ENCODE data around the gene MGAT4A. TPM values are rescaled to one million over a fixed set of nuclear protein-coding genes. Genes with fewer than 3 reads are reported as not detected.

The MGAT4A gene
- 10 to 100 TPM; 12.6 to 50.0 (median 16.1) TPM for total RNA-seq

DNA sequence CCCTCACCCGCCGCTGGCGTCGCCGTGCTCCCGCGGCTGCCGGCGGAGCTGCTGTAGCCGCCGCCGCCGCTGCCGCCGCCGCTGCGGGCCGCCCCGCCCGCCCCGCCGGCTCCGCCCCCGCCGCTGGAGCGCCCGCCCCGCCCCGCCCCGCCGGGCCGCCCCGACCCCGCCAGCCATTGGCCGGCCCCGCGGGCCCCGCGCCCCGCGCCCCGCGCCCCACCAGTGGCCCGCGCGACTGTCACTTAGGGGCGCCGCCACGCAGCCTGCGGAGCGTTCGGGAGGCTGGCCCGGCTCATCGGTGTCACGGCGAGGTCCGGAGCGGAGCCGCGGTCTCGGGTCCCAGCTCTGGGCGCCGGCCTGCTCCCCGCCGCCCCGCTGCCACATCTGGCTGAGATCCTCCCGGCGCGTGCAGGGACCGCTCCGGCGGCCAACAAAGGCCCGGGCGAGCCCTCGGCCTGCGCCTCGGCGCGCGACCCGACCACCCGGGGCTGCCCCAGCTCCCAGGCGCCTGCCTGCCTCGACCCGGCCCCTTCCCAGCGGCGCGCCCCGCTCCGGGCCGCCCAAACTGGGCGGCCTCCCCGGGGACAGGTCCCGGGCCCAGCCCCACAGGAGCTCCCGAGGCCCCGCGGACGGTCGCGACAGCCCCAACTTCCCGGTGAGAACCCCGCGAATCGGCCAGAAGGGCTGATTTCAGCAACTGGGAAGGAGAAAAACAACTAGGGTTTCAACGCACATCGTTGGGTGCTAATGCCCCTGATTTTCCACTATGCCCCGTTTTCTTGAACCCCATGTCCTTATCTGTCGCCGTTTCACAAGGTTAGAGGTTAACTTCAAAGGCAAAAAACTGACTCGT is at the start of gene MGAT4A:
TSS of gene MGAT4A (minus strand) at position 92 of the 853 bp plus-strand sequence. CDS start 4,800 bp downstream, outside the sequence.
- Histone ChIP-seq H3K9me3 (no peaks in the 10 kb centered on the region), H3K27ac (peak within 1 kb of the TSS; percentile 77 to 94 (median 90)), H3K4me3 (peak within 1 kb of the TSS; percentile 65 to 96 (median 84)), H3K36me3 (no peaks in the 10 kb centered on the region), H3K27me3 (no peaks in the 10 kb centered on the region), H3K4me1 (peaks cover 0 to 44% (median 12%) of the 10 kb centered on the region in 4 donors)
- peak; percentile 27 to 39 for DNase-seq (ENCODE audit: low spot score in 2 of 2)
- TF ChIP-seq, protein P1, sequence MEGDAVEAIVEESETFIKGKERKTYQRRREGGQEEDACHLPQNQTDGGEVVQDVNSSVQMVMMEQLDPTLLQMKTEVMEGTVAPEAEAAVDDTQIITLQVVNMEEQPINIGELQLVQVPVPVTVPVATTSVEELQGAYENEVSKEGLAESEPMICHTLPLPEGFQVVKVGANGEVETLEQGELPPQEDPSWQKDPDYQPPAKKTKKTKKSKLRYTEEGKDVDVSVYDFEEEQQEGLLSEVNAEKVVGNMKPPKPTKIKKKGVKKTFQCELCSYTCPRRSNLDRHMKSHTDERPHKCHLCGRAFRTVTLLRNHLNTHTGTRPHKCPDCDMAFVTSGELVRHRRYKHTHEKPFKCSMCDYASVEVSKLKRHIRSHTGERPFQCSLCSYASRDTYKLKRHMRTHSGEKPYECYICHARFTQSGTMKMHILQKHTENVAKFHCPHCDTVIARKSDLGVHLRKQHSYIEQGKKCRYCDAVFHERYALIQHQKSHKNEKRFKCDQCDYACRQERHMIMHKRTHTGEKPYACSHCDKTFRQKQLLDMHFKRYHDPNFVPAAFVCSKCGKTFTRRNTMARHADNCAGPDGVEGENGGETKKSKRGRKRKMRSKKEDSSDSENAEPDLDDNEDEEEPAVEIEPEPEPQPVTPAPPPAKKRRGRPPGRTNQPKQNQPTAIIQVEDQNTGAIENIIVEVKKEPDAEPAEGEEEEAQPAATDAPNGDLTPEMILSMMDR (IDR thresholded peaks at IDR 0.05) = no peak
- TF ChIP-seq POLR2A (IDR thresholded peaks at IDR 0.05) = peak; percentile 57
- TF ChIP-seq EP300 (IDR thresholded peaks at IDR 0.05) = peak in 1 of 2 donors; percentile 54
- WGBS, 2 donors = 1 to 2% methylated on average over 16 to 30 of the region's 110 CpGs

DNA sequence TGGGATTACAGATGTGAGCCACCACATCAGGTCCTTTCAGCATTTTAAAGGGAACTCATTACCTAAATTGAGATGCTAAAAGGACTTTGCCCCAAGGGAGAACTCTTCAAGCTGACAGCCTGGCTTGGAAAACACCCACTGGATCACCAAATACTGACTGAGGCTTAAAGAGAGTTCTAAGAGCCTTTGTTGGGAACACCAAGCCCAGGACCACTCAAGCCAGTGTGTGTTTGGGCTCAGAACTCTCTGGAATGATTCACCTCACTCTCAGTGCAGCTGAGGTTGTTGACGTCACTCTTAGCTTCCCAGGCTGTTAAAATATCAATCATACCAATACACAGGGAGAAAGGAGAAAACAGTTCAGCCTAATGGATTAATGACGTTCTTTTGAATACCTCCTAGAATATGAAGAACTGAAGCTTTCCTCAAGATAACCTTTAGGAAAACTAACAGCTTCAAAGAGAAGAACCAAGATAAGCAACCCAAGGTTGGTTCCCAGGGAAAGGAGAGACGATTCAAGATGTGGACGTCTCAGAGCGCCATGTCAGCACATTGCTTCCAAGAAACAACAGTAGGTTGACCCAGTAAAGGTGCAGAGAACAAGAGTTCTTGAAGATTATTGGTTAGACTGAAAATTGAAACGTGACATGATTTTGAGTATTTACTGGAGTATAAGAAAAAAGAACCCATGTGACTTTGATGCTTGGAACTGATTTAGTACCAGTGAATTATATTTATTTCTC is 48.0 kb upstream of the MGAT4A start:
- no peaks in the 10 kb centered on the region for H3K4me1 ChIP-seq
- TF ChIP-seq POLR2A (IDR thresholded peaks at IDR 0.05) = no peak
- TF ChIP-seq, protein P1 (IDR thresholded peaks at IDR 0.05) = no peak
- no peak for TF ChIP-seq EP300 (IDR thresholded peaks at IDR 0.05)
- H3K36me3 ChIP-seq = no peaks in the 10 kb centered on the region
- 84 to 89% methylated on average over 6 of the region's 6 CpGs for WGBS, 2 donors
- peaks cover 0 to 30% (median 5%) of the 10 kb centered on the region in 4 donors for H3K9me3 ChIP-seq
- H3K4me3 ChIP-seq = no peak overlapping the region
- DNase-seq (ENCODE audit: low spot score in 2 of 2) = no peak
- no peak overlapping the region for H3K27ac ChIP-seq
- no peaks in the 10 kb centered on the region for H3K27me3 ChIP-seq

DNA sequence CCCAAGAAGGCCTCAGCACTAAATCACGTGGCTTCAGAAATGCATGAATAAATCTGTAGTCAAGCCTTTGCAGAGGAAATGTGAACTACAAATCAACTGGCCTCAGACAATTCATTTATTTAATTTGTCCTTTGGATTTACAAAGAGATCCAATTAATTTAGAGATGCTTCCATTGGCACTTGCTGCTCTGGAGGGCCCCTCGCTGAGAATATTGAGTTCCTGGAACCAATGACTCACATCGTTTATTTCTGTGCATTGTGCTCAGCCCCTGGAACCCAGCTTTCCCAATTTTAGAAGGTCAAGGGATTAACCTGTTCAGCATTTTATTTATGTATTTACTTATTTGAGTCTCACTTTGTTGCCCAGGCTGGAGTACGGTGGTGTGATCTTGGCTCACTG is 47.2 kb upstream of the MGAT4A start:
- WGBS, 2 donors = 62 to 67% methylated on average over 4 of the region's 4 CpGs
- no peaks in the 10 kb centered on the region for H3K36me3 ChIP-seq

DNA sequence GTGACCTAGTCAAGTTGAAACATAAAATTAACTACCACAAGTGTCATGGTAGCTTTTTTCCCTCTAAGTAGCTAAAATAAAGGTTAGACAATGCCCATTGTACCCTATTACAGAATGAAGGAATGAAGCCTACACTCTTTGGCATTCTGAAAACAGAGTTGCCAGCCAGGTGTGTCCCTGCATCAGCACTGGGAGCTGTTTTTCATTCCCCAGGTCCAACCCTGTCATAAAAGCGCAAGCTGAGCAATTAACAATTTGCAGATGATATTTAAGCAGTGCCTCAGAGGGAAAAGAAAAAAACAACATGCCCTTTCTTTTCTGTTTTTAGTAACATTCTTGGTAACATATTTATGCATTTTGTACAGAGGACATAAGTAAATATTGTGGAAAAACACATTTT is 46.8 kb upstream of the MGAT4A start:
- Histone ChIP-seq H3K9me3 (peaks cover 0 to 21% (median 5%) of the 10 kb centered on the region in 4 donors), H3K27me3 (no peaks in the 10 kb centered on the region), H3K27ac (no peak overlapping the region), H3K4me1 (no peaks in the 10 kb centered on the region), H3K4me3 (no peak overlapping the region), H3K36me3 (no peaks in the 10 kb centered on the region)
- TF ChIP-seq, protein P1 (IDR thresholded peaks at IDR 0.05) = no peak
- no peak for TF ChIP-seq EP300 (IDR thresholded peaks at IDR 0.05)
- no peak for TF ChIP-seq POLR2A (IDR thresholded peaks at IDR 0.05)
- DNase-seq (ENCODE audit: low spot score in 2 of 2) = no peak
- WGBS, 2 donors = 92 to 97% methylated on average over 1 of the region's 1 CpG

More for the DNA sequence above, 47.2 kb upstream of the MGAT4A start:
- Histone ChIP-seq H3K27ac (no peak overlapping the region), H3K9me3 (peaks cover 0 to 26% (median 5%) of the 10 kb centered on the region in 4 donors), H3K4me3 (no peak overlapping the region), H3K27me3 (no peaks in the 10 kb centered on the region), H3K4me1 (no peaks in the 10 kb centered on the region)
- TF ChIP-seq POLR2A (IDR thresholded peaks at IDR 0.05) (no peak), EP300 (IDR thresholded peaks at IDR 0.05) (no peak)
- TF ChIP-seq, protein P1 (IDR thresholded peaks at IDR 0.05) = no peak
- DNase-seq (ENCODE audit: low spot score in 2 of 2) = no peak
